ENCODE results near the gene CRHBP.

DNA sequence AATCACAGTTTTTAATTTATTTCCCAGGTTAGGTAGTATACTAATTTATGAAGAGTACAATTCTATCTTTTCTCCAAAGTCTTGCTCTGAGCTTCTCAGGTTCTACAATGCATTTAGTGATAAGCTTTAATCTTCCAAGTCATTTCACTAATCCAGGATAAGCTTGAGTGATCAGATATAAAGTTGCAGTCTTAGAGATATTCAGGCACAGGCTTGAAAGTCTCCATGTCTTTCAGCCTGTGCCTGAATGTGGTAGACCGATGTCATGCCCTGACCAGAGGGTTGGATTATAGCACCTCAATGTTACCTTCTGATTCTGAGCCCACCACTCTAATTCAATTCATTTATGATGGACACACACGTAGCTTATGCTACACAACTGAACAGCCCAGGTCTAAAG, 3.2 kb downstream of the CRHBP start:
- TF ChIP-seq ZNF143 (CRISPR knock-in tag; IDR thresholded peaks at IDR 0.05) (no peak), EZH2 (IDR thresholded peaks at IDR 0.05; ENCODE audit: borderline replicate concordance, low read depth, low read length) (no peak), ZNF263 (CRISPR knock-in tag; IDR thresholded peaks at IDR 0.05; ENCODE audit: borderline replicate concordance) (no peak), SRF (CRISPR knock-in tag; IDR thresholded peaks at IDR 0.05) (no peak), KLF6 (CRISPR knock-in tag; IDR thresholded peaks at IDR 0.05; ENCODE audit: borderline replicate concordance) (no peak), RCOR1 (IDR thresholded peaks at IDR 0.05; ENCODE audit: borderline replicate concordance in 1 of 2, low read depth in 2 of 2, low read length in 2 of 2) (no peak), YY1 (IDR thresholded peaks at IDR 0.05; ENCODE audit: borderline replicate concordance in 1 of 3, control insufficient read depth in 1 of 3, extremely low read depth in 1 of 3, insufficient read depth in 3 of 3, insufficient read length in 1 of 3, insufficient replicate concordance in 2 of 3, low read depth in 1 of 3, low read length in 2 of 3) (no peak), GABPB1 (CRISPR knock-in tag; IDR thresholded peaks at IDR 0.05) (no peak), CBX5 (IDR thresholded peaks at IDR 0.05; ENCODE audit: borderline replicate concordance, low read depth) (no peak), POLR2AphosphoS5 (IDR thresholded peaks at IDR 0.05; ENCODE audit: control insufficient read depth, insufficient read depth, low read depth, low read length) (no peak), POLR2A (conservative IDR thresholded peaks at IDR 0.05) (no peak)
- TF ChIP-seq, protein P1, sequence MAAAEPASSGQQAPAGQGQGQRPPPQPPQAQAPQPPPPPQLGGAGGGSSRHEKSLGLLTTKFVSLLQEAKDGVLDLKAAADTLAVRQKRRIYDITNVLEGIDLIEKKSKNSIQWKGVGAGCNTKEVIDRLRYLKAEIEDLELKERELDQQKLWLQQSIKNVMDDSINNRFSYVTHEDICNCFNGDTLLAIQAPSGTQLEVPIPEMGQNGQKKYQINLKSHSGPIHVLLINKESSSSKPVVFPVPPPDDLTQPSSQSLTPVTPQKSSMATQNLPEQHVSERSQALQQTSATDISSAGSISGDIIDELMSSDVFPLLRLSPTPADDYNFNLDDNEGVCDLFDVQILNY (CRISPR knock-in tag; IDR thresholded peaks at IDR 0.05), result no peak
- TF ChIP-seq, protein P2, sequence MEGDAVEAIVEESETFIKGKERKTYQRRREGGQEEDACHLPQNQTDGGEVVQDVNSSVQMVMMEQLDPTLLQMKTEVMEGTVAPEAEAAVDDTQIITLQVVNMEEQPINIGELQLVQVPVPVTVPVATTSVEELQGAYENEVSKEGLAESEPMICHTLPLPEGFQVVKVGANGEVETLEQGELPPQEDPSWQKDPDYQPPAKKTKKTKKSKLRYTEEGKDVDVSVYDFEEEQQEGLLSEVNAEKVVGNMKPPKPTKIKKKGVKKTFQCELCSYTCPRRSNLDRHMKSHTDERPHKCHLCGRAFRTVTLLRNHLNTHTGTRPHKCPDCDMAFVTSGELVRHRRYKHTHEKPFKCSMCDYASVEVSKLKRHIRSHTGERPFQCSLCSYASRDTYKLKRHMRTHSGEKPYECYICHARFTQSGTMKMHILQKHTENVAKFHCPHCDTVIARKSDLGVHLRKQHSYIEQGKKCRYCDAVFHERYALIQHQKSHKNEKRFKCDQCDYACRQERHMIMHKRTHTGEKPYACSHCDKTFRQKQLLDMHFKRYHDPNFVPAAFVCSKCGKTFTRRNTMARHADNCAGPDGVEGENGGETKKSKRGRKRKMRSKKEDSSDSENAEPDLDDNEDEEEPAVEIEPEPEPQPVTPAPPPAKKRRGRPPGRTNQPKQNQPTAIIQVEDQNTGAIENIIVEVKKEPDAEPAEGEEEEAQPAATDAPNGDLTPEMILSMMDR (IDR thresholded peaks at IDR 0.05 in 2 of 3, conservative IDR thresholded peaks at IDR 0.05 in 1 of 3; ENCODE audit: insufficient read depth in 2 of 3, low read depth in 1 of 3, low read length in 3 of 3), result no peak

All from K562 (cell line).